ENCODE data around the gene TPRG1L.
"Not testable (repeated sequence)": the region's sequence is repeated elsewhere in the genome, so short reads cannot be mapped to it uniquely, and the experiment has no call there.

TPRG1L gene

DNA sequence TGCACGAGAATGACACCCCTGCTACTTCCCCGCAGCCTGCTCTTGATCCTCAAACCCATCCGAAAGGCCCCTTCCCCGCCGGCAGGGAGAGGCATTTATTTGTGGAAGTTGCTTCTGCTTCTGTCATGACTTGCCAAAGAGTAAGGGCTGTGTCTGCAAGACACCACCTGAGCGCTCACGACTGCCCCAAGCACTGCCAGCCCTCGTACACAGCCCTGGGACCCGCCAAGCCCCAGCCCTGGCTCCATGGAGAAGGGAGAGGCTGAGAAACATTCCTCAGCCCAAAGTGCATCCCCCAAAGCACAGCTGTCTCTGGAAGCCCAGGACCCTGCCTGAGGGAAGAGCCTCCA lies 6.3 kb upstream of the TPRG1L start:
- H3K27me3 ChIP-seq (ENCODE audit: insufficient read depth, poor library complexity, severe bottlenecking): no peaks in the 10 kb centered on the region
- DNase-seq (ENCODE audit: low read depth in 1 of 2, low spot score in 1 of 2): no peak
- TF ChIP-seq GABPA (IDR thresholded peaks at IDR 0.05; ENCODE audit: low read depth): no peak
- TF ChIP-seq, protein P1, sequence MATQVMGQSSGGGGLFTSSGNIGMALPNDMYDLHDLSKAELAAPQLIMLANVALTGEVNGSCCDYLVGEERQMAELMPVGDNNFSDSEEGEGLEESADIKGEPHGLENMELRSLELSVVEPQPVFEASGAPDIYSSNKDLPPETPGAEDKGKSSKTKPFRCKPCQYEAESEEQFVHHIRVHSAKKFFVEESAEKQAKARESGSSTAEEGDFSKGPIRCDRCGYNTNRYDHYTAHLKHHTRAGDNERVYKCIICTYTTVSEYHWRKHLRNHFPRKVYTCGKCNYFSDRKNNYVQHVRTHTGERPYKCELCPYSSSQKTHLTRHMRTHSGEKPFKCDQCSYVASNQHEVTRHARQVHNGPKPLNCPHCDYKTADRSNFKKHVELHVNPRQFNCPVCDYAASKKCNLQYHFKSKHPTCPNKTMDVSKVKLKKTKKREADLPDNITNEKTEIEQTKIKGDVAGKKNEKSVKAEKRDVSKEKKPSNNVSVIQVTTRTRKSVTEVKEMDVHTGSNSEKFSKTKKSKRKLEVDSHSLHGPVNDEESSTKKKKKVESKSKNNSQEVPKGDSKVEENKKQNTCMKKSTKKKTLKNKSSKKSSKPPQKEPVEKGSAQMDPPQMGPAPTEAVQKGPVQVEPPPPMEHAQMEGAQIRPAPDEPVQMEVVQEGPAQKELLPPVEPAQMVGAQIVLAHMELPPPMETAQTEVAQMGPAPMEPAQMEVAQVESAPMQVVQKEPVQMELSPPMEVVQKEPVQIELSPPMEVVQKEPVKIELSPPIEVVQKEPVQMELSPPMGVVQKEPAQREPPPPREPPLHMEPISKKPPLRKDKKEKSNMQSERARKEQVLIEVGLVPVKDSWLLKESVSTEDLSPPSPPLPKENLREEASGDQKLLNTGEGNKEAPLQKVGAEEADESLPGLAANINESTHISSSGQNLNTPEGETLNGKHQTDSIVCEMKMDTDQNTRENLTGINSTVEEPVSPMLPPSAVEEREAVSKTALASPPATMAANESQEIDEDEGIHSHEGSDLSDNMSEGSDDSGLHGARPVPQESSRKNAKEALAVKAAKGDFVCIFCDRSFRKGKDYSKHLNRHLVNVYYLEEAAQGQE (IDR thresholded peaks at IDR 0.05; ENCODE audit: insufficient replicate concordance, low read depth): no peak
- TF ChIP-seq, protein P2, sequence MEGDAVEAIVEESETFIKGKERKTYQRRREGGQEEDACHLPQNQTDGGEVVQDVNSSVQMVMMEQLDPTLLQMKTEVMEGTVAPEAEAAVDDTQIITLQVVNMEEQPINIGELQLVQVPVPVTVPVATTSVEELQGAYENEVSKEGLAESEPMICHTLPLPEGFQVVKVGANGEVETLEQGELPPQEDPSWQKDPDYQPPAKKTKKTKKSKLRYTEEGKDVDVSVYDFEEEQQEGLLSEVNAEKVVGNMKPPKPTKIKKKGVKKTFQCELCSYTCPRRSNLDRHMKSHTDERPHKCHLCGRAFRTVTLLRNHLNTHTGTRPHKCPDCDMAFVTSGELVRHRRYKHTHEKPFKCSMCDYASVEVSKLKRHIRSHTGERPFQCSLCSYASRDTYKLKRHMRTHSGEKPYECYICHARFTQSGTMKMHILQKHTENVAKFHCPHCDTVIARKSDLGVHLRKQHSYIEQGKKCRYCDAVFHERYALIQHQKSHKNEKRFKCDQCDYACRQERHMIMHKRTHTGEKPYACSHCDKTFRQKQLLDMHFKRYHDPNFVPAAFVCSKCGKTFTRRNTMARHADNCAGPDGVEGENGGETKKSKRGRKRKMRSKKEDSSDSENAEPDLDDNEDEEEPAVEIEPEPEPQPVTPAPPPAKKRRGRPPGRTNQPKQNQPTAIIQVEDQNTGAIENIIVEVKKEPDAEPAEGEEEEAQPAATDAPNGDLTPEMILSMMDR (IDR thresholded peaks at IDR 0.05; ENCODE audit: insufficient read depth, low read length): no peak
- no peak for TF ChIP-seq SPI1 (IDR thresholded peaks at IDR 0.05; ENCODE audit: borderline replicate concordance, low read depth)
- TF ChIP-seq POLR2AphosphoS5 (IDR thresholded peaks at IDR 0.05; ENCODE audit: low read depth): no peak
- H3K4me3 ChIP-seq (replicated peaks; ENCODE audit: insufficient read depth, low read length): no peak overlapping the region
- no peak overlapping the region for H3K27ac ChIP-seq (replicated peaks)

DNA sequence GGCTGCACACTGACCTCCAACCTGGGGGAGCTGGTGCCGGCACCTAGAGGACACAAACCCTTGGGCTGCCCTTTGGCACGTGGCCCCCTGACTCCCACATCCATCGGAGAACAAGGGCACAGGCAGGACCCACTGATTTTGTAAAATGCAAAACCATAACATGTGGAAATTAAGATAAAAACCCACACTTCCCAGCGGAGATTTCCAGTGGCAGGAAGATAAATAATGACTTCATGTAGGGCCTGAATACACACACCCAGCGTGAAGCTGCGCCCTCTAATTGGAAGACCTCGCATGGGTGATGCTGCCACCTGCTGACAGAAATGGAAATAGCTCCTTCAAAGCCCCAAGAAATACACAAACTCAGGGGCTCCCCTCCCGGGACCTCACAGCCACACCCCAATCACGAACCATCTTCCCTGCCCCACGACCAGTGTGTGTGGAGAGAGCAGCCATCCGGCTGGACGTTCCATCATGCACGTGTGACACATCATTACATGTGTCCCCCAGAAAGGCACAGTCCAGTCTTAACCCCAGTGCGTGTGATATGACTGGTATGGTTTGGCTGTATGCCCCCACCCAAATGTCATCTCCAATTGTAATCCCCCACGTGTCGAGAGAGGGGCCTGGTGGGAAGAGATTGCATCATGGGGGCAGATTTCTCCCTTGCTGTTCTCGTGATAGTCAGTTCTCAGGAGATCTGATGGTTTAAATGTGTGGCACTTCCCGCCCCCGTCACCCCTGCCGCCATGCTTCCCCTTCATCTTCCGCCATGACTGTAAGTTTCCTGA lies 5.7 kb upstream of the TPRG1L start:
- Histone ChIP-seq H3K27ac (replicated peaks) (no peak overlapping the region), H3K27me3 (ENCODE audit: insufficient read depth, poor library complexity, severe bottlenecking) (no peaks in the 10 kb centered on the region), H3K4me3 (replicated peaks; ENCODE audit: insufficient read depth, low read length) (no peak overlapping the region)
- DNase-seq (ENCODE audit: low read depth in 1 of 2, low spot score in 1 of 2): peak in 1 of 2 experiments; percentile 69
- TF ChIP-seq POLR2AphosphoS5 (IDR thresholded peaks at IDR 0.05; ENCODE audit: low read depth): no peak
- TF ChIP-seq GABPA (IDR thresholded peaks at IDR 0.05; ENCODE audit: low read depth): no peak
- TF ChIP-seq, protein P1 (IDR thresholded peaks at IDR 0.05; ENCODE audit: insufficient replicate concordance, low read depth): no peak
- TF ChIP-seq, protein P2 (IDR thresholded peaks at IDR 0.05; ENCODE audit: insufficient read depth, low read length): peak; percentile 77

DNA sequence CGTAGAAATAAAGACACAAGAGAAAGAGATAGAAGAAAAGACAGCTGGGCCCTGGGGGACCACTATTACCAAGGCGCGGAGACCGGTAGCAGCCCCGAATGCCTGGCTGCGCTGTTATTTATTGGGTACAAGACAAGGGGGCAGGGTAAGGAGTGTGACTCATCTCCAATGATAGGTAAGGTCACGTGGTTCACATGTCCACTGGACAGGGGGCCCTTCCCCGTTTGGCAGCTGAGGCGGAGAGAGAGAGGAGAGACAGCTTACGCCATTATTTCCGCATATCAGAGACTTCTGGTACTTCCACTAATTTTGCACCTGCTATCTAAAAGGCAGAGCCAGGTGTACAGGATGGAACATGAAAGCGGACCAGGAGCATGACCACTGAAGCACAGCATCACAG lies 4.1 kb upstream of the TPRG1L start:
- Histone ChIP-seq H3K27ac (replicated peaks) (no peak overlapping the region), H3K4me3 (replicated peaks; ENCODE audit: insufficient read depth, low read length) (no peak overlapping the region), H3K27me3 (ENCODE audit: insufficient read depth, poor library complexity, severe bottlenecking) (no peaks in the 10 kb centered on the region)
- TF ChIP-seq SPI1 (IDR thresholded peaks at IDR 0.05; ENCODE audit: borderline replicate concordance, low read depth) (no peak), GABPA (IDR thresholded peaks at IDR 0.05; ENCODE audit: low read depth) (no peak), POLR2AphosphoS5 (IDR thresholded peaks at IDR 0.05; ENCODE audit: low read depth) (no peak)
- TF ChIP-seq, protein P1 (IDR thresholded peaks at IDR 0.05; ENCODE audit: insufficient replicate concordance, low read depth): no peak
- TF ChIP-seq, protein P2 (IDR thresholded peaks at IDR 0.05; ENCODE audit: insufficient read depth, low read length): no peak
- DNase-seq (ENCODE audit: low read depth in 1 of 2, low spot score in 1 of 2): no peak

DNA sequence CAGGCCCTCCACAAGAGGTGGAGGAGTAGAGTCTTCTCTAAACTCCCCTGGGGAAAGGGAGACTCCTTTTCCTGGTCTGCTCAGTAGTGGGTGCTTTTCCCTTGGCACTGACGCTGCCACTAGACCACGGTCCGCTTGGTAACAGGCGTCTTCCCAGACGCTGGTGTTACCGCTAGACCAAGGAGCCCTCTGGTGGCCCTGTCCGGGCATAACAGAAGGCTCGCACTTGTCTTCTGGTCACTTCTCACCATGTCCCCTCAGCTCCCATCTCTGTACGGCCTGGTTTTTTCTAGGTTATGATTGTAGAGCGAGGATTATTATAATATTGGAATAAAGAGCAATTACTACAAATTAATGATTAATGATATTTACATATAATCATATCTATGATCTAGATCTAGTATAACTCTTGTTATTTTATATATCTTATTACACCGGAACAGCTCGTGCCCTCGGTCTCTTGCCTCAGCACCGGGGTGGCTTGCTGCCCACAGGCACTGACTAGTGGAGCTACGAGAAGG lies 3.6 kb upstream of the TPRG1L start:
- not testable (repeated sequence) for H3K27ac ChIP-seq (replicated peaks); H3K4me3 ChIP-seq (replicated peaks; ENCODE audit: insufficient read depth, low read length); H3K27me3 ChIP-seq (ENCODE audit: insufficient read depth, poor library complexity, severe bottlenecking); DNase-seq (ENCODE audit: low read depth in 1 of 2, low spot score in 1 of 2)

DNA sequence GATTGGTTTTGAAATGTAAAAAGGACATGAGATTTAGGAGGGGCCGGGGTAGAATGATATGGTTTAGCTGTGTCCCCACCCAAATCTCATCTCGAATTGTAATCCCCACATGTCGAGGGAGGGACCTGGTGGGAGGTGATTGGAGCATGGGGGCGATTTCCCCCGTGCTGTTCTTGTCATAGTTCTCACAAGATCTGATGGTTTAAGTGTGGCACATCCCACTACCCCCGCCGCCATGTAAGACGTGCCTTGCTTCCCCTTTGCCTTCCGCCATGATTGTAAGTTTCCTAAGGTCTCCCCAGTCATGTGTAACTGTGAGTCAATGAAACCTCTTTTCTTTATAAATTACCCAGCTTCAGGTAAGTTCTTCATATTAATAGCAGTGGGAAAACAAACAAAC lies 2.7 kb upstream of the TPRG1L start:
- H3K4me3 ChIP-seq (replicated peaks; ENCODE audit: insufficient read depth, low read length); H3K27ac ChIP-seq (replicated peaks); DNase-seq (ENCODE audit: low read depth in 1 of 2, low spot score in 1 of 2); H3K27me3 ChIP-seq (ENCODE audit: insufficient read depth, poor library complexity, severe bottlenecking): not testable (repeated sequence)

Data from HL-60 (cell line).